Mucosa of descending colon (tissue), 3 donors: ENCODE measurements around the gene ANKRD34B. TPM values are rescaled to one million over a fixed set of nuclear protein-coding genes. Genes with fewer than 3 reads are reported as not detected.

Source experiments
- ATAC-seq: fragments of 200-7000 bp; cut with Tn5 transposase; one replicate; pipeline ENCODE4 v1.9.1; 2020; ENCODE audit warnings: mild to moderate bottlenecking, moderate library complexity
- DNase-seq, 3 donors: peaks; one replicate each; pipeline ENCODE4 v3.0.0-alpha.2; 2020
- H3K36me3 ChIP-seq: fragments of 200-600 bp; one replicate; pipeline ENCODE4 v1.8.0; 2021; ENCODE audit warnings: low read depth, mild to moderate bottlenecking
- H3K4me1 ChIP-seq: fragments of 200-600 bp; one replicate; pipeline ENCODE4 v1.8.0; 2021; ENCODE audit warnings: low read depth, mild to moderate bottlenecking
- H3K4me3 ChIP-seq: fragments of 200-600 bp; one replicate; pipeline ENCODE4 v1.8.0; 2021; ENCODE audit warnings: mild to moderate bottlenecking
- H3K9me3 ChIP-seq: fragments of 200-600 bp; one replicate; pipeline ENCODE4 v1.8.0; 2021; ENCODE audit warnings: mild to moderate bottlenecking
- intact Hi-C, 2 donors: fragments of 100-400 bp; cut with DNase I in 1 of 2; cut with micrococcal nuclease in 1 of 2; formaldehyde crosslinking; loops; one replicate each; pipeline versions ENCODE4 v1.11.0 to v1.11.1; 2022; cut with DNase I, micrococcal nuclease
- total RNA-seq, 3 donors: library from RNA; stranded (reverse); fragmentation: NEBNext Ultra II Directional in 2 of 3; extraction: Animal tissue kit (Norgen Biotek cat#: 25700) in 2 of 3; gene quantifications; one replicate each; pipeline versions ENCODE4 v1.2.1 to v1.2.4, GENCODE V29; 2021 to 2023
- TF ChIP-seq, protein P1 (sequence below): fragments of 200-600 bp; IDR thresholded peaks from one replicate; pipeline ENCODE4 v1.8.0; 2022; ENCODE audit warnings: antibody characterized with exemption, mild to moderate bottlenecking
- donor health status: DM: no; HTN: no; CAD: no; lungs with moderate emphysema.
- donor health status: DM: no; HTN: no; CAD: no.
- donor health status: DM: no; HTN: yes; CAD: no.

The ANKRD34B gene
- total RNA-seq, 3 donors from 2014 or later: not detected

DNA sequence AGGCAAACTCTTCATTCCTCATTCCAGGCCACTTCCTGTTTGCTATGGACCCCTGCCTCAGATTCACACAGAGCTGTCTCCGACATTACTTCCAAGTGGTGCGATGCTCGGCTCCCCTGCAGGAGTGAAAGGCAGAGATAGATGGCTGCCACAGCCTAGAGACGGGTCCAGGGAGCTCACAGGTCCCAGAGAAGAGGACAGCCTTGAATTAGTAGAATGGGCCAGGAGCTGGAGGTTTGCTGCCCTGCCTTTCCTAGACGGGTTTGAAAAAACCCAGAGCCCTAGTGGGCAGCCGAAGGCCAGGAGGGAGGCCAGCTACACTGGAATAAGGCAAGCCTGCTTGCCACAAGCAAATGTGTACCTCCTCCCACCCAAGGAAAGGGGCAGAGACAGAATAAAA, 1.8 kb downstream of the ANKRD34B start:
- Histone ChIP-seq H3K9me3 (no peaks in the 10 kb centered on the region), H3K4me1 (peaks cover 15% of the 10 kb centered on the region), H3K4me3 (no peak overlapping the region), H3K36me3 (no peaks in the 10 kb centered on the region)
- intact Hi-C loops: no loop called here
- DNase-seq: no peak
- ATAC-seq: no peak
- TF ChIP-seq, protein P1, sequence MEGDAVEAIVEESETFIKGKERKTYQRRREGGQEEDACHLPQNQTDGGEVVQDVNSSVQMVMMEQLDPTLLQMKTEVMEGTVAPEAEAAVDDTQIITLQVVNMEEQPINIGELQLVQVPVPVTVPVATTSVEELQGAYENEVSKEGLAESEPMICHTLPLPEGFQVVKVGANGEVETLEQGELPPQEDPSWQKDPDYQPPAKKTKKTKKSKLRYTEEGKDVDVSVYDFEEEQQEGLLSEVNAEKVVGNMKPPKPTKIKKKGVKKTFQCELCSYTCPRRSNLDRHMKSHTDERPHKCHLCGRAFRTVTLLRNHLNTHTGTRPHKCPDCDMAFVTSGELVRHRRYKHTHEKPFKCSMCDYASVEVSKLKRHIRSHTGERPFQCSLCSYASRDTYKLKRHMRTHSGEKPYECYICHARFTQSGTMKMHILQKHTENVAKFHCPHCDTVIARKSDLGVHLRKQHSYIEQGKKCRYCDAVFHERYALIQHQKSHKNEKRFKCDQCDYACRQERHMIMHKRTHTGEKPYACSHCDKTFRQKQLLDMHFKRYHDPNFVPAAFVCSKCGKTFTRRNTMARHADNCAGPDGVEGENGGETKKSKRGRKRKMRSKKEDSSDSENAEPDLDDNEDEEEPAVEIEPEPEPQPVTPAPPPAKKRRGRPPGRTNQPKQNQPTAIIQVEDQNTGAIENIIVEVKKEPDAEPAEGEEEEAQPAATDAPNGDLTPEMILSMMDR: no peak

DNA sequence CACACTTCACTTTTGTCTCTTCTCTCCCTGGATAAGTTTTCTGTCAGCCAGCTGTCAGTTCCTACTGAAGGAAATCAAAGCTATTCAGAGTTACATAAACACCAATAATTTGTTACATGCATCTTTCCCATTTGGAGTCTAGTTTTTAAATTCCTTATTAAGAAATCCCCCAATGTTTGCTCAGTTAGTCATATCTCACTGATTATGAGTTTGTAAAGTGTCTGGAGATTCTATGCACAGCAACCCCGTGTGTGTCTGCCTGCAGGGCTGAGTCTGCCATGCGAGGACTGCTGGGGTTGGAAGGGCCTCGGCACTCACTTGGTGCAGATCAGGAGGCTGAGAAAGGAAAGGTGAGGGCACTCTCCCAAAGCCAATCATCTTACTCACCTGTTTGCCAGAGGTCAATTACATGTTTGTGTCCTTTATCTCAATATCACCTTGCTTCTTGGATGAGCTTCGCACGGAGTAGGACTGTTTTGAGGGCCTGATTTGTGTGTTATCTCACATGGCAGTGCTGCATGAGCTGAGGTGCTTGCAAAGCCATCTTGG, 3.3 kb downstream of the ANKRD34B start:
- intact Hi-C loops: no loop called here
- H3K4me3 ChIP-seq: no peak overlapping the region
- TF ChIP-seq, protein P1: no peak
- peaks cover 15% of the 10 kb centered on the region for H3K4me1 ChIP-seq
- DNase-seq (no peak), ATAC-seq (no peak)
- H3K36me3 ChIP-seq: no peaks in the 10 kb centered on the region
- no peaks in the 10 kb centered on the region for H3K9me3 ChIP-seq

GRCh38 chr5:80565330-80565729, 4.8 kb downstream of the ANKRD34B start:
- Histone ChIP-seq H3K4me3 (no peak overlapping the region), H3K36me3 (no peaks in the 10 kb centered on the region), H3K4me1 (peaks cover 15% of the 10 kb centered on the region), H3K9me3 (no peaks in the 10 kb centered on the region)
- DNase-seq (no peak), ATAC-seq (no peak)
- TF ChIP-seq, protein P1: no peak
- intact Hi-C loops: no loop called here

DNA sequence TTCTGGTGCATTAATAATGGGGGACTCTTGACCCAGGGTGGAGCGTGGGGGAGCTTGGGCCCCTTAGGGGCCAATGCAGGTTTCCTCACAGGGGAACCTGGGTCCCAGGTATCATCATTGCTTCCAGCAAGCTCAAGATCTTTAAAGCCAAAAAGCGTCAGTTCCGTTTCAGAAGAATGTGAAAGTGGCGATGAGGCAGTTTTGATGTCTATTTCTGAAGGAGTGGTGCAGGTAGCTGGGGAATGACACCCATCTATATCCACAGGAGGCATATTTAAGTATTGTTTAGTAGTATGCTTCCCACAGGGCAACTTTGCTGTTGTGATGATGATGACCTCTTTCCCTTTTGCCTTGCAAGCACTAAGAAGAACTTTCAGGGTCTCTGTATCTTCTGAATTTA, 10.8 kb downstream of the ANKRD34B start:
- Histone ChIP-seq H3K36me3 (no peaks in the 10 kb centered on the region), H3K4me1 (no peaks in the 10 kb centered on the region), H3K9me3 (no peaks in the 10 kb centered on the region), H3K4me3 (no peak overlapping the region)
- TF ChIP-seq, protein P1: no peak
- no peak for DNase-seq
- no peak for ATAC-seq
- intact Hi-C loops: no loop called here

- ATAC-seq: no peak
- Histone ChIP-seq H3K4me1 (no peaks in the 10 kb centered on the region), H3K4me3 (no peak overlapping the region), H3K9me3 (no peaks in the 10 kb centered on the region), H3K36me3 (no peaks in the 10 kb centered on the region)
- intact Hi-C loops: no loop called here
- TF ChIP-seq, protein P1: no peak
- DNase-seq: no peak
Observed at GRCh38 chr5:80555099-80555498, 15.0 kb downstream of the ANKRD34B start.

DNA sequence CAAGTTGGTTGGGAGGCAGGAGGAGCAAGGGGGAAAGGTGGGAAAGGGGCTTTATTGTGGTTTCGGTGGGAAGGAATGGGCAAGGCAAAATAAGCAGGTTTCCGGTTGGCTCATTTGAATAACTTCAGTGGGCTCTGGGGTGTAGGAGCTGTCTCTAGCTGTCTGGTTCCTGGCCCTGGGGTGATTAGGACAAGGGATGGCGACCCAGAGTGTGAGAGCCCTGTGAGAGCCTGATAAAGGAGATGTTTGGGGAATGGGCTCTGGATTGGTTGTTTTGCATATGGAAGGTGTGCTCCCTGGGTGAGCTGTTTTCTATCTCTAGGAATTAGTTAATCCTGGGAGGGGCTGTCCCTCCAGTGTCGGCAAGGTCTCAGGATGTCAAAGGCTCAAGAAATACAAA, 15.4 kb downstream of the ANKRD34B start:
- ATAC-seq (no peak), DNase-seq (no peak)
- H3K9me3 ChIP-seq: no peaks in the 10 kb centered on the region
- intact Hi-C loops: no loop called here
- H3K4me3 ChIP-seq: no peak overlapping the region
- no peaks in the 10 kb centered on the region for H3K4me1 ChIP-seq
- TF ChIP-seq, protein P1: no peak
- H3K36me3 ChIP-seq: no peaks in the 10 kb centered on the region
